ENCODE measurements around the gene HES1.

Gene HES1

DNA sequence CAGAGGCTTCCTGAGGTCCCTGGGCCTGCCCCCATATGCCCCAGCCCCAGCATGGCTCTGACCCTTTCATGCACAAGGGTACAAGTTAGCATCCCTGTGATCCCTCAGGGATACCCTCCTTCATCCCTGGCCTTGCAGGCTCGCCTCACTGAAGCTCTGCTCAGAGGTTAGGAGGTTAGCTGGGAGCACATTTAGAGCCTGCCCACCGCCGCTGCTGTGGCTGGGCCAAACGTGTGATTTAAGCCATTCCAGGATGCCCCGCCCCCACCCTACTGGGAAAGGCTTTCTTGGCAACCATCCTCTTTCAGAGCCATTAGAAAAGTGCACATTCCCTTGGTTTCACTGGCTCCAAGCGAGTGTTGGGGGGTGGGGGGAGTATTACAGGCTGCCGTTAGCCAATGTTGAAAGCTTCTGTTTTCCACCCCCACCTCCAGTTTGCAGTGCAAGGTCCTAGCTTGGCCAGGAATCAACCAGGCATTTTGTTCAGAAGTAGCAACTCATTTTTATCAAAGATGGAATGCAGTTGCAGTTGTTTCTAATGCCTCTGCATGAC lies 6.3 kb upstream of the HES1 start:
- TF ChIP-seq, protein P1, sequence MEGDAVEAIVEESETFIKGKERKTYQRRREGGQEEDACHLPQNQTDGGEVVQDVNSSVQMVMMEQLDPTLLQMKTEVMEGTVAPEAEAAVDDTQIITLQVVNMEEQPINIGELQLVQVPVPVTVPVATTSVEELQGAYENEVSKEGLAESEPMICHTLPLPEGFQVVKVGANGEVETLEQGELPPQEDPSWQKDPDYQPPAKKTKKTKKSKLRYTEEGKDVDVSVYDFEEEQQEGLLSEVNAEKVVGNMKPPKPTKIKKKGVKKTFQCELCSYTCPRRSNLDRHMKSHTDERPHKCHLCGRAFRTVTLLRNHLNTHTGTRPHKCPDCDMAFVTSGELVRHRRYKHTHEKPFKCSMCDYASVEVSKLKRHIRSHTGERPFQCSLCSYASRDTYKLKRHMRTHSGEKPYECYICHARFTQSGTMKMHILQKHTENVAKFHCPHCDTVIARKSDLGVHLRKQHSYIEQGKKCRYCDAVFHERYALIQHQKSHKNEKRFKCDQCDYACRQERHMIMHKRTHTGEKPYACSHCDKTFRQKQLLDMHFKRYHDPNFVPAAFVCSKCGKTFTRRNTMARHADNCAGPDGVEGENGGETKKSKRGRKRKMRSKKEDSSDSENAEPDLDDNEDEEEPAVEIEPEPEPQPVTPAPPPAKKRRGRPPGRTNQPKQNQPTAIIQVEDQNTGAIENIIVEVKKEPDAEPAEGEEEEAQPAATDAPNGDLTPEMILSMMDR (IDR thresholded peaks at IDR 0.05), result no peak
- Histone ChIP-seq H3K27me3 (ENCODE audit: control insufficient read depth, insufficient read depth, low read length) (no peaks in the 10 kb centered on the region), H3K9me3 (ENCODE audit: control insufficient read depth, low read length) (no peaks in the 10 kb centered on the region), H2AFZ (no peak overlapping the region), H3K4me2 (ENCODE audit: low read length) (no peak overlapping the region), H3K9ac (no peak overlapping the region), H3K36me3 (ENCODE audit: control insufficient read depth, insufficient read depth, low read length) (no peaks in the 10 kb centered on the region), H3K79me2 (no peaks in the 10 kb centered on the region), H3K27ac (no peak overlapping the region), H3K4me3 (ENCODE audit: low read depth, low read length) (no peak overlapping the region), H3K4me1 (peaks cover 17% of the 10 kb centered on the region)

GRCh38 chr3:194130188-194130587 lies 5.8 kb upstream of the HES1 start:
- Histone ChIP-seq H3K4me3 (ENCODE audit: low read depth, low read length) (no peak overlapping the region), H3K9ac (no peak overlapping the region), H3K36me3 (ENCODE audit: control insufficient read depth, insufficient read depth, low read length) (no peaks in the 10 kb centered on the region), H3K9me3 (ENCODE audit: control insufficient read depth, low read length) (no peaks in the 10 kb centered on the region), H3K27ac (no peak overlapping the region), H3K4me2 (ENCODE audit: low read length) (no peak overlapping the region), H3K27me3 (ENCODE audit: control insufficient read depth, insufficient read depth, low read length) (no peaks in the 10 kb centered on the region), H2AFZ (no peak overlapping the region), H3K4me1 (peaks cover 17% of the 10 kb centered on the region), H3K79me2 (no peaks in the 10 kb centered on the region)
- TF ChIP-seq, protein P1 (IDR thresholded peaks at IDR 0.05), result no peak

DNA sequence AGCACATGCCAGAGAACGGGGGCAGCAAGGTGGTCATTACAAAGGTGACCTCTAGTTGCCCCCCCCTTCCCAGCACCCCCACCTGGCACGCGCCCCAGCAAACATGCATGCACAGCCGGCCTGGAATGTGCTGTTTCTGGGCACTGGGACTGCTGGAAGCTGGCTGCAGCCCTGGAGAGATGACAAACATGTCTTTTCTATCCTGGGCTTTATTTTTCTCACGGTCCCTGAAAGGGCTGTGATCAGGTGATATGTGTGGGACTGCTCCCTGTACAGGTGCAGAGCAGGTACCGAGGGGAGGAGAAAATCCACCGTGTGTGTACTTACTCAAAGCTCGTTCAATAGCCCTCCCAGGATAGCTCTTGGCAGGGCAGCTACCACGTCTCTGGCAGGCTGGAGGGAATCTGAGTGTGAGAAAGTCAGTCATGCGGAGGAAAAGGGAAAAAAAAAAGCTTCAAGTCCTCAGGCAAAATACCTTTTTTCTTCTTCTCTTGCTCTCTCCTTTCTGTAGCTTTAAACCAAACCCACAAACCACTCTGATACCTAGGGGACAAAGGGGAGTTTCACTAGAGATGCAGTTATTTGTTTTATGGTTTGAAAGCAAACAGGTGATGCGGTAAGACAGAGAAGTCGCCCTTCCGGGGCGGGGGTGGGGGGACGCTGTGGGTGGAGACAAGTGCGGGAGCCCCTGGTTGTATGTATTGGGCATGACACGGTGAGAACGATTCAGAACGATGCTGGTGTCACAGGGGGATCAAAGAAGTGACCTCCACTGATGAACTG lies 5.0 kb upstream of the HES1 start:
- Histone ChIP-seq H3K27ac (no peak overlapping the region), H3K36me3 (ENCODE audit: control insufficient read depth, insufficient read depth, low read length) (no peaks in the 10 kb centered on the region), H3K79me2 (no peaks in the 10 kb centered on the region), H2AFZ (peak overlapping the region; percentile 8), H3K9me3 (ENCODE audit: control insufficient read depth, low read length) (no peaks in the 10 kb centered on the region), H3K9ac (no peak overlapping the region), H3K27me3 (ENCODE audit: control insufficient read depth, insufficient read depth, low read length) (no peaks in the 10 kb centered on the region), H3K4me2 (ENCODE audit: low read length) (peak overlapping the region; percentile 49), H3K4me1 (peaks cover 17% of the 10 kb centered on the region), H3K4me3 (ENCODE audit: low read depth, low read length) (peak overlapping the region; percentile 15)
- TF ChIP-seq, protein P1 (IDR thresholded peaks at IDR 0.05), result no peak

DNA sequence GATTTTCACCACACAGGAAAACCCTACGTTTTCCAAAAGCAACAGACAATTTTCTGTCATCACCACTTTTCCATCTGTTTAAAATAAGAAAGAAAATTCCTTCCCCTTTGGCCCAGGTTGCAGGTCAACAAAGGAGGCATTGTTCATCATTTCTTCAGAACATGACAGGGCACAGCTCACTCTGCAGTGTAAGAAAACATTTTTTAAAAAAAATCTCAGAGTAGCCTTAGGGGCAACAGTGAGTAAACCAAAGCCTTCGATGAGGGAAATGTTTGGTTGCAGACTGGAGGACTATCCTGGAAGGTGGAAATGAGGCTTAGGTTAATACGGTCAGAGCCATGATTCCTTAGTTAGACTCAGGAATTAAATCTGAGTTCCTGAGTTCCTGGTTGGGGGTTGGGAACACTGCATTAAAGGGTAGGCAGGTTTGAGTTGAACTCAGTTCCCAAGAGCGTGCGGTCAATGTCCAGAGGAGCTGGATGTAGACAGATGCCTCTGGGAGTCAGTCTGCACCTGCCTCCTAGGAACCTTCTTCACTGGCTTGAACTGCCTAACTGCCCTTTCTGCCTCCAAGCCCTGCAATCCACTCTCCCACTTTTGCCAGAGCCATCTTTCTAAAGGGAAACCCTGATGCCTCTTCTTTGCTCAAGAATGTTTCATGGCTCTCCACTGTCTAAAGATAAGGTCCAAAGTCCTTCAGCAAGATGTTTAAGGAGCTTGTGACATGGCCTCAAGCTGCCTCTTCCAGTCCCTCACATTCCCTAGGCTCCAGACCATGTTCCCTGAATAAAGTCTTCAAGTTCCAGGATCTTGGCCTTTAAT lies 3.3 kb upstream of the HES1 start:
- H3K4me1 ChIP-seq, result peaks cover 17% of the 10 kb centered on the region
- TF ChIP-seq, protein P1 (IDR thresholded peaks at IDR 0.05), result no peak
- H3K4me3 ChIP-seq (ENCODE audit: low read depth, low read length), result no peak overlapping the region
- H3K79me2 ChIP-seq, result peaks cover 10% of the 10 kb centered on the region
- no peaks in the 10 kb centered on the region for H3K9me3 ChIP-seq (ENCODE audit: control insufficient read depth, low read length)
- H3K27ac ChIP-seq, result no peak overlapping the region
- no peaks in the 10 kb centered on the region for H3K36me3 ChIP-seq (ENCODE audit: control insufficient read depth, insufficient read depth, low read length)
- no peak overlapping the region for H3K9ac ChIP-seq
- H3K27me3 ChIP-seq (ENCODE audit: control insufficient read depth, insufficient read depth, low read length), result no peaks in the 10 kb centered on the region
- no peak overlapping the region for H2AFZ ChIP-seq
- H3K4me2 ChIP-seq (ENCODE audit: low read length), result no peak overlapping the region
